BE2C (cell line): Measurements from ENCODE around the gene LGALS7B.
"Not testable (repeated sequence)": the region's sequence is repeated elsewhere in the genome, so short reads cannot be mapped to it uniquely, and the experiment has no call there.

Experiments used
- DNase-seq: peaks from one replicate; pipeline ENCODE4 v3.0.0-alpha.2; 2020
- H3K27me3 ChIP-seq: fragments of 250-450 bp; sonication (Bioruptor Pico); 2 replicates; pipeline ENCODE4 v1.5.1; 2020; ENCODE audit warnings: mild to moderate bottlenecking
- H3K36me3 ChIP-seq: fragments of 250-450 bp; sonication (Bioruptor Pico); 2 replicates; pipeline ENCODE4 v1.5.1; 2020; ENCODE audit warnings: mild to moderate bottlenecking
- H3K4me1 ChIP-seq: fragments of 250-450 bp; sonication (Bioruptor Pico); 2 replicates; pipeline ENCODE4 v1.5.1; 2020
- H3K4me3 ChIP-seq: 2 replicates; pipeline ENCODE4 v1.5.1; 2011; ENCODE audit warnings: low read depth, low read length
- H3K9me3 ChIP-seq: fragments of 250-450 bp; sonication (Bioruptor Pico); 2 replicates; pipeline ENCODE4 v1.5.1; 2020
- CTCF ChIP-seq: IDR thresholded peaks from 2 replicates; pipeline ENCODE4 v1.5.1; 2012; ENCODE audit warnings: mild to moderate bottlenecking, low read depth, low read length

LGALS7B gene

DNA sequence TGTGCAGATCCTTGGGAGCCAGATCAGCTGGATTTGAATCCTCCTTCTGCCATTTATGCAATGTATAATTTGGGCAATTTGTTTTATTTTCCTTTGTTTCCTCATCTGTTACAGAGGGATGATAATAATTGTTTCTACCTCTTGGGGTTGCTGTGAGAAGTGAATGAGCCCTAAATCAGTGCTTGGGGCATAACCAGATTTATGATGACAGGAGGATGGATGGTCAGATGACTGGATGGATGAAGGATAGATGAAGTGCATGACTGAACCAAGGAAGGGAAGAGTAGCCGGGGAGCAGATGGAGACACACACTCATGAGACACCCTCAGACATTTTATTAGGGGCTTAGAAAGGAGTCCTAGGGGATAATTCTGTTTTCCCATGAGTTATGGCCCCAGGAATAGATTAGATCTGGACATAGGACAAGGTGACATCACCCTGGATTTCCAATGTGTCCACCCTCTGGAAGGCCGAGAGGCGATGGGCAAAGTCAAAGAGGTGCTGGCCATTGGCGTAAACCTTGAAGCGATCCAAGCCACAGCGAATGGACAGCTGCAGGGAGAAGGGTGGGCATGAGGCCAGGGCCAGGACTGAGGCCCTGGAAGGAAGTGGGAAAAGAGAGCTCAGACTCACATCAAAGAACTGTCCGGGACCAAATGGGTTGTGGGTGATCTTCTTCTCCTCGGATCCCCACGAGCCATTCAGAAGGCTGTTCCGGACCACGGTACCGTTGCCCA is 12.5 kb downstream of the LGALS7B start:
- no peaks in the 10 kb centered on the region for H3K36me3 ChIP-seq
- no peak for DNase-seq
- no peak for TF ChIP-seq CTCF

GRCh38 chr19:38803543-38803942 is 14.5 kb downstream of the LGALS7B start:
- TF ChIP-seq CTCF: no peak
- no peaks in the 10 kb centered on the region for H3K27me3 ChIP-seq
- H3K4me1 ChIP-seq: no peaks in the 10 kb centered on the region
- no peaks in the 10 kb centered on the region for H3K36me3 ChIP-seq
- DNase-seq: no peak
- no peaks in the 10 kb centered on the region for H3K9me3 ChIP-seq
- H3K4me3 ChIP-seq: no peak overlapping the region

More for the DNA sequence above, 12.5 kb downstream of the LGALS7B start:
- no peak overlapping the region for H3K4me3 ChIP-seq
- H3K27me3 ChIP-seq: no peaks in the 10 kb centered on the region
- no peaks in the 10 kb centered on the region for H3K9me3 ChIP-seq
- H3K4me1 ChIP-seq: no peaks in the 10 kb centered on the region

- Histone ChIP-seq H3K36me3 (no peaks in the 10 kb centered on the region), H3K27me3 (no peaks in the 10 kb centered on the region), H3K4me3 (no peak overlapping the region), H3K9me3 (no peaks in the 10 kb centered on the region), H3K4me1 (no peaks in the 10 kb centered on the region)
- no peak for TF ChIP-seq CTCF
- no peak for DNase-seq
Observed at GRCh38 chr19:38805180-38805579, 16.2 kb downstream of the LGALS7B start.

DNA sequence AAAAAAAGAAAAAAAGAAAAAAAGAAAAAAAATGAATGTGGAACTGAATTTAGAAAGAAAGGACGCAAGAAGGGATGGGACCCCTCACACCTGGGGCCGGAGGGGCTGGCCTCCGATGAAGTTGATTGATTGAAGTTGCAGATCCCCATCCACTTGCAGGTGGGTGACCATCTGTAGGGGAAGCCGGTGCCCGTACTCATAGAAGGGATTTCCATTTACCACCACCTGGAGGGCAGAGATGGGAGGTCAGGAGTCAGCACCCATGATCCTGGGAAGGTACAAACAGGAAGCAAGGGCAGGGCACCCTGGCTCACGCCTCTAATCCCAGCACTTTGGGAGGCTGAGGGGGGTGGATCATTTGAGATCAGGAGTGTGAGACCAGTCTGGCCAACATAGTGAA is 17.4 kb downstream of the LGALS7B start:
- Histone ChIP-seq H3K4me1 (no peaks in the 10 kb centered on the region), H3K9me3 (no peaks in the 10 kb centered on the region), H3K4me3 (no peak overlapping the region), H3K36me3 (no peaks in the 10 kb centered on the region), H3K27me3 (no peaks in the 10 kb centered on the region)
- DNase-seq: no peak
- TF ChIP-seq CTCF: no peak

DNA sequence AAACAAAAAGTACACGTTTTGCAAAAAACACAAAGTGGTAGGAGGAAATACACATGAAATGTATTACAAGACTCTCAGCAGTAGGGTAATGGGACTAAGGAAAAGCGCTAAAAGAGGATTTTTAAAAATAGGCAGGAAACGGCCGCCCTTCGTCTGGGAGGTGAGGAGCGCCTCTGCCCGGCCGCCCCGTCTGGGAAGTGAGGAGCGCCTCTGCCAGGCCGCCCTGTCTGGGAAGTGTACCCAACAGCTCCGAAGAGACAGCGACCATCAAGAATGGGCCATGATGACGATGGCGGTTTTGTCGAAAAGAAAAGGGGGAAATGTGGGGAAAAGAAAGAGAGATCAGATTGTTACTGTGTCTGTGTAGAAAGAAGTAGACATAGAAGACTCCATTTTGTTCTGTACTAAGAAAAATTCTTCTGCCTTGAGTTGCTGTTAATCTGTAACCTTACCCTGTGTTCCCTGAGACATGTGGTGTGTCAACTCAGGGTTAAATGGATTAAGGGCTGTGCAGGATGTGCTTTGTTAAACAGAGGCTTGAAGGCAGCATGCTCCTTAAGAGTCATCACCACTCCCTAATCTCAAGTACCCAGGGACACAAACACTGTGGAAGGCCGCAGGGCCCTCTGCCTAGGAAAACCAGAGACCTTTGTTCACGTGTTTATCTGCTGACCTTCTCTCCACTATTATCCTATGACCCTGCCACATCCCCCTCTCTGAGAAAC is 18.5 kb downstream of the LGALS7B start:
- H3K36me3 ChIP-seq, H3K4me3 ChIP-seq, DNase-seq, H3K27me3 ChIP-seq, H3K9me3 ChIP-seq, H3K4me1 ChIP-seq: not testable (repeated sequence)

- no peak for TF ChIP-seq CTCF
Observed at GRCh38 chr19:38808741-38809140, 19.7 kb downstream of the LGALS7B start.

More at GRCh38 chr19:38808741-38809140, 19.7 kb downstream of the LGALS7B start:
- H3K27me3 ChIP-seq: no peaks in the 10 kb centered on the region
- no peak for DNase-seq
- H3K4me1 ChIP-seq: no peaks in the 10 kb centered on the region
- no peaks in the 10 kb centered on the region for H3K9me3 ChIP-seq
- H3K4me3 ChIP-seq: no peak overlapping the region
- H3K36me3 ChIP-seq: no peaks in the 10 kb centered on the region
